Gastrocnemius medialis (tissue), 4 donors: ENCODE results near the gene PHF23. TPM values are rescaled to one million over a fixed set of nuclear protein-coding genes. Genes with fewer than 3 reads are reported as not detected.

Experiments used
- ATAC-seq, 2 donors: fragments of 150-250 bp; one replicate each; pipeline ENCODE4 v1.9.1; 2016
- DNase-seq, 2 donors: peaks; one replicate each; pipeline ENCODE4 v3.0.0-alpha.2; 2019
- H3K27ac ChIP-seq, 4 donors: fragments of 200-600 bp; sonication (generic); 1 replicate in 1 of 4; 2 replicates in 3 of 4; pipeline ENCODE4 v1.5.1; 2016 to 2018; ENCODE audit warnings: mild to moderate bottlenecking in 2 of 4, moderate library complexity in 1 of 4
- H3K27me3 ChIP-seq, 3 donors: fragments of 200-600 bp; sonication (generic) in 2 of 3; 1 replicate in 1 of 3; 2 replicates in 2 of 3; pipeline versions ENCODE4 v1.5.1 to v1.6.0; 2016 to 2019; ENCODE audit warnings: mild to moderate bottlenecking in 1 of 3, moderate library complexity in 1 of 3
- H3K36me3 ChIP-seq, 2 donors: fragments of 200-600 bp; sonication (generic) in 1 of 2; one replicate each; pipeline ENCODE4 v1.5.1; 2017 to 2018
- H3K4me1 ChIP-seq, 2 donors: fragments of 200-600 bp; sonication (generic) in 1 of 2; one replicate each; pipeline ENCODE4 v1.5.1; 2016 to 2017; ENCODE audit warnings: mild to moderate bottlenecking in 2 of 2
- H3K4me3 ChIP-seq, 4 donors: fragments of 200-600 bp; sonication (generic) in 3 of 4; 1 replicate in 1 of 4; 2 replicates in 3 of 4; pipeline ENCODE4 v1.5.1; 2016 to 2019; ENCODE audit warnings: mild to moderate bottlenecking in 2 of 4
- H3K9me3 ChIP-seq, 3 donors: fragments of 200-600 bp; sonication (generic) in 2 of 3; 1 replicate in 1 of 3; 2 replicates in 2 of 3; pipeline ENCODE4 v1.5.1; 2016 to 2019
- CTCF ChIP-seq, 5 experiments: fragments of 450-650 bp in 3 of 5; fragments of 200-600 bp in 2 of 5; sonication (generic) in 2 of 5; IDR thresholded peaks in 4 of 5; conservative IDR thresholded peaks in 1 of 5; 1 replicate in 4 of 5; 2 replicates in 1 of 5; pipeline ENCODE4 v1.5.1; 2016 to 2019; ENCODE audit warnings: antibody characterized with exemption in 5 of 5, mild to moderate bottlenecking in 3 of 5, moderate library complexity in 3 of 5
- POLR2A ChIP-seq, 2 donors: fragments of 450-650 bp; IDR thresholded peaks; one replicate each; pipeline ENCODE4 v1.6.1; 2017; ENCODE audit warnings: antibody characterized with exemption in 2 of 2, mild to moderate bottlenecking in 2 of 2, moderate library complexity in 2 of 2
- in situ Hi-C, 4 donors: fragments of 200-750 bp; cut with MboI; loops; one replicate each; pipeline versions ENCODE4 v1.15.0 to v1.8.0; 2017; ENCODE audit warnings: low sequenced_read_pairs in 4 of 4
- intact Hi-C: fragments of 100-400 bp; cut with DNase I; formaldehyde crosslinking; loops from one replicate; pipeline ENCODE4 v1.15.1; 2023; ENCODE audit warnings: low total_unique reads
- total RNA-seq, 4 donors: library from RNA; depleted of rRNA; stranded (reverse); fragments of >200 nt; gene quantifications; one replicate each; pipeline versions ENCODE4 v1.1.0 to v1.2.3, GENCODE V29; 2016

The PHF23 gene
- total RNA-seq, 4 donors from 2014 or later, result 16.9 to 31.8 (median 24.1) TPM

- intact Hi-C loops (loop anchor here (5.0 kb wide), 1 partner anchor 869 kb away; the partner anchor contains the start of gene PER1), in situ Hi-C loops (no loop called here)
- Histone ChIP-seq H3K27me3 (no peaks in the 10 kb centered on the region), H3K27ac (peak overlapping the region; percentile 95 to 100 (median 98)), H3K4me1 (peaks cover 40 to 44% of the 10 kb centered on the region in 2 donors), H3K36me3 (peaks cover 0 to 28% of the 10 kb centered on the region in 2 donors), H3K4me3 (peak overlapping the region; percentile 70 to 80 (median 76)), H3K9me3 (no peaks in the 10 kb centered on the region)
- TF ChIP-seq CTCF (IDR thresholded peaks at IDR 0.05 in 4 of 5, conservative IDR thresholded peaks at IDR 0.05 in 1 of 5) (no peak), POLR2A (IDR thresholded peaks at IDR 0.05) (no peak)
- DNase-seq, result peak; percentile 69 to 80
- ATAC-seq, result peak; percentile 35 to 52
These were observed 43.6 kb upstream of the PHF23 start for GRCh38 chr17:7282752-7283321.

- peaks cover 0 to 28% of the 10 kb centered on the region in 2 donors for H3K36me3 ChIP-seq
- peak overlapping the region; percentile 95 to 100 (median 98) for H3K27ac ChIP-seq
- ATAC-seq (peak; percentile 41 to 42), DNase-seq (peak; percentile 89 to 96)
- H3K27me3 ChIP-seq, result no peaks in the 10 kb centered on the region
- no peaks in the 10 kb centered on the region for H3K9me3 ChIP-seq
- peaks cover 40 to 44% of the 10 kb centered on the region in 2 donors for H3K4me1 ChIP-seq
- intact Hi-C loops (loop anchor here (1.0 to 5.0 kb wide), 4 partner anchors 25 to 870 kb away; partner anchors contain the start of genes EIF5A, ELP5 and PER1), in situ Hi-C loops (no loop called here)
- TF ChIP-seq CTCF (IDR thresholded peaks at IDR 0.05 in 4 of 5, conservative IDR thresholded peaks at IDR 0.05 in 1 of 5), result no peak
- TF ChIP-seq POLR2A (IDR thresholded peaks at IDR 0.05), result peak; percentile 46 to 47
- peak overlapping the region; percentile 70 to 80 (median 76) for H3K4me3 ChIP-seq
These were observed 42.9 kb upstream of the PHF23 start for GRCh38 chr17:7281953-7282751.

GRCh38 chr17:7281074-7281952 lies 42.1 kb upstream of the PHF23 start, which contains the start of gene SLC2A4:
Gene SLC2A4, plus strand, starts transcription at chr17:7281718. Its CDS starts 217 bp downstream, at chr17:7281935.
- no peaks in the 10 kb centered on the region for H3K9me3 ChIP-seq
- H3K4me1 ChIP-seq, result peaks cover 36 to 39% of the 10 kb centered on the region in 2 donors
- intact Hi-C loops, result loop anchor here (1.0 to 5.0 kb wide), 4 partner anchors 26 to 871 kb away; partner anchors contain the start of genes EIF5A, ELP5 and PER1
- DNase-seq (peak; percentile 94 to 98), ATAC-seq (peak; percentile 50 to 53)
- peaks cover 0 to 23% of the 10 kb centered on the region in 2 donors for H3K36me3 ChIP-seq
- in situ Hi-C loops, result no loop called here
- peak within 1 kb of the TSS; percentile 70 to 80 (median 76) for H3K4me3 ChIP-seq
- H3K27ac ChIP-seq, result peak within 1 kb of the TSS; percentile 95 to 100 (median 98)
- no peaks in the 10 kb centered on the region for H3K27me3 ChIP-seq
- no peak for TF ChIP-seq CTCF (IDR thresholded peaks at IDR 0.05 in 4 of 5, conservative IDR thresholded peaks at IDR 0.05 in 1 of 5)
- peak; percentile 91 to 95 for TF ChIP-seq POLR2A (IDR thresholded peaks at IDR 0.05)

- intact Hi-C loops, result loop anchor here (1.0 to 5.0 kb wide), 5 partner anchors 16 to 872 kb away; partner anchors contain the start of genes EIF5A, ELP5 and PER1
- ATAC-seq (peak; percentile 50 to 53), DNase-seq (peak; percentile 83 to 91)
- peaks cover 0 to 15% of the 10 kb centered on the region in 2 donors for H3K36me3 ChIP-seq
- TF ChIP-seq CTCF (IDR thresholded peaks at IDR 0.05 in 4 of 5, conservative IDR thresholded peaks at IDR 0.05 in 1 of 5) (peak; percentile 95 to 99 (median 98)), POLR2A (IDR thresholded peaks at IDR 0.05) (peak; percentile 51)
- H3K9me3 ChIP-seq, result no peaks in the 10 kb centered on the region
- peaks cover 31 to 33% of the 10 kb centered on the region in 2 donors for H3K4me1 ChIP-seq
- in situ Hi-C loops, result no loop called here
- H3K4me3 ChIP-seq, result peak overlapping the region; percentile 70 to 80 (median 76)
- no peaks in the 10 kb centered on the region for H3K27me3 ChIP-seq
- peak overlapping the region; percentile 95 to 100 (median 98) for H3K27ac ChIP-seq
These were observed 41.3 kb upstream of the PHF23 start for GRCh38 chr17:7280519-7281073.
